HEK293 (cell line): ENCODE results near the gene MRPL20.

Source experiments
- AEBP2 ChIP-seq: fragments of 450-650 bp; formaldehyde crosslinking; IDR thresholded peaks from 2 replicates; pipeline ENCODE4 v1.5.1; 2016; ENCODE audit warnings: missing biosample characterization, missing genetic modification characterization, borderline replicate concordance
- ATF2 ChIP-seq: fragments of 450-650 bp; formaldehyde crosslinking; IDR thresholded peaks from 2 replicates; pipeline ENCODE4 v1.5.1; 2016; ENCODE audit warnings: missing biosample characterization, missing genetic modification characterization, low read depth
- BCL11B ChIP-seq: fragments of 450-650 bp; formaldehyde crosslinking; IDR thresholded peaks from 2 replicates; pipeline ENCODE4 v1.5.1; 2016; ENCODE audit warnings: low read depth, missing biosample characterization, missing genetic modification characterization
- HIC1 ChIP-seq: fragments of 450-650 bp; formaldehyde crosslinking; IDR thresholded peaks from 2 replicates; pipeline ENCODE4 v1.5.1; 2016; ENCODE audit warnings: missing biosample characterization, missing genetic modification characterization
- HOXD13 ChIP-seq: sonication (generic); formaldehyde crosslinking; IDR thresholded peaks from 2 replicates; pipeline ENCODE4 v1.8.0; 2022; ENCODE audit warnings: missing genetic modification reagents, borderline replicate concordance
- IKZF3 ChIP-seq: fragments of 450-650 bp; IDR thresholded peaks from 2 replicates; pipeline ENCODE4 v1.5.0; 2018; ENCODE audit warnings: missing biosample characterization, mild to moderate bottlenecking, missing genetic modification characterization, moderate library complexity
- PBX3 ChIP-seq: sonication (generic); formaldehyde crosslinking; IDR thresholded peaks from 2 replicates; pipeline ENCODE4 v1.8.1; 2022; ENCODE audit warnings: mild to moderate bottlenecking, moderate library complexity, missing genetic modification reagents
- PRDM1 ChIP-seq: fragments of 450-650 bp; formaldehyde crosslinking; IDR thresholded peaks from 2 replicates; pipeline ENCODE4; 2016; ENCODE audit warnings: missing biosample characterization, missing genetic modification characterization
- PRDM10 ChIP-seq: fragments of 450-650 bp; formaldehyde crosslinking; IDR thresholded peaks from 2 replicates; pipeline ENCODE4 v1.5.1; 2016; ENCODE audit warnings: missing biosample characterization, missing genetic modification characterization
- REST ChIP-seq: fragments of 450-650 bp; formaldehyde crosslinking; IDR thresholded peaks from 2 replicates; pipeline ENCODE4 v1.5.1; 2016; ENCODE audit warnings: missing biosample characterization, missing genetic modification characterization
- ZBTB48 ChIP-seq: fragments of 450-650 bp; formaldehyde crosslinking; IDR thresholded peaks from 2 replicates; pipeline ENCODE4 v1.5.1; 2016; ENCODE audit warnings: missing biosample characterization, missing genetic modification characterization
- ZBTB6 ChIP-seq: fragments of 450-650 bp; formaldehyde crosslinking; IDR thresholded peaks from 2 replicates; pipeline ENCODE4 v1.5.1; 2017; ENCODE audit warnings: missing biosample characterization, missing genetic modification characterization
- ZNF211 ChIP-seq: fragments of 450-650 bp; formaldehyde crosslinking; IDR thresholded peaks from 2 replicates; pipeline ENCODE4 v1.5.1; 2016; ENCODE audit warnings: low read depth, missing biosample characterization, missing genetic modification characterization
- ZNF214 ChIP-seq: fragments of 450-650 bp; formaldehyde crosslinking; IDR thresholded peaks from 2 replicates; pipeline ENCODE4 v1.5.1; 2017; ENCODE audit warnings: missing biosample characterization, mild to moderate bottlenecking, missing genetic modification characterization, borderline replicate concordance
- ZNF221 ChIP-seq: fragments of 450-650 bp; formaldehyde crosslinking; IDR thresholded peaks from 2 replicates; pipeline ENCODE4 v1.5.1; 2017; ENCODE audit warnings: missing biosample characterization, missing genetic modification characterization, borderline replicate concordance
- ZNF324 ChIP-seq: fragments of 450-650 bp; formaldehyde crosslinking; IDR thresholded peaks from 2 replicates; pipeline ENCODE4 v1.5.1; 2016; ENCODE audit warnings: missing biosample characterization, missing genetic modification characterization
- ZNF366 ChIP-seq: fragments of 450-650 bp; formaldehyde crosslinking; conservative IDR thresholded peaks from 2 replicates; pipeline ENCODE4 v1.5.1; 2016; ENCODE audit warnings: missing biosample characterization, missing genetic modification characterization
- ZNF530 ChIP-seq: fragments of 450-650 bp; formaldehyde crosslinking; IDR thresholded peaks from 2 replicates; pipeline ENCODE4 v1.5.1; 2016; ENCODE audit warnings: low read depth, missing biosample characterization, missing genetic modification characterization
- ZNF670 ChIP-seq: fragments of 450-650 bp; formaldehyde crosslinking; IDR thresholded peaks from 2 replicates; pipeline ENCODE4 v1.5.1; 2016; ENCODE audit warnings: missing biosample characterization, missing genetic modification characterization, low read depth
- ZNF707 ChIP-seq: fragments of 450-650 bp; formaldehyde crosslinking; IDR thresholded peaks from 2 replicates; pipeline ENCODE4 v1.5.1; 2016; ENCODE audit warnings: missing biosample characterization, missing genetic modification characterization
- ZXDB ChIP-seq: fragments of 450-650 bp; formaldehyde crosslinking; IDR thresholded peaks from 2 replicates; pipeline ENCODE4 v1.5.1; 2016; ENCODE audit warnings: missing biosample characterization, missing genetic modification characterization

Gene MRPL20

GRCh38 chr1:1374929-1375662 is 32.0 kb downstream of the MRPL20 start, which contains the start of gene AURKAIP1 (continued):
- no peak for TF ChIP-seq HOXD13 (CRISPR knock-in tag)
- peak; percentile 75; the same call in 1 of the 2 replicates for TF ChIP-seq ATF2
- peak; percentile 99 for TF ChIP-seq ZXDB (tag by site-specific recombination)
- TF ChIP-seq PBX3: peak; percentile 85
- TF ChIP-seq ZNF670 (tag by site-specific recombination): no peak
- TF ChIP-seq ZBTB6: peak; percentile 86
- peak; percentile 96 for TF ChIP-seq PRDM10 (tag by site-specific recombination)
- no peak for TF ChIP-seq ZNF214
- peak; percentile 95 for TF ChIP-seq ZNF221 (tag by site-specific recombination)
- TF ChIP-seq ZBTB48: peak; percentile 100
- TF ChIP-seq AEBP2 (tag by site-specific recombination): no peak
- TF ChIP-seq PRDM1 (tag by site-specific recombination): no peak
- no peak for TF ChIP-seq HIC1
- peak; percentile 67; the same call in 1 of the 2 replicates for TF ChIP-seq ZNF707 (tag by site-specific recombination)
- TF ChIP-seq REST (tag by site-specific recombination): peak; percentile 62
- peak; percentile 100 for TF ChIP-seq ZNF324 (tag by site-specific recombination)
- TF ChIP-seq BCL11B: peak; percentile 89; the same call in 1 of the 2 replicates
- TF ChIP-seq ZNF366 (tag by site-specific recombination): no peak
- no peak for TF ChIP-seq ZNF530
- peak; percentile 67 for TF ChIP-seq IKZF3 (tag by site-specific recombination)
- no peak for TF ChIP-seq ZNF211 (tag by site-specific recombination)
